TTC549 (cell line): ENCODE measurements around the gene UNC13B.
A peak's percentile ranks its signal among the peaks of the same experiment; 100 is the strongest.
"Not testable (repeated sequence)": the region's sequence is repeated elsewhere in the genome, so short reads cannot be mapped to it uniquely, and the experiment has no call there.

ENCODE experiments used
- FAIRE-seq: peaks from 2 replicates; lab custom pipeline; 2012; peaks lifted over from hg19 to GRCh38; lab: Jason Lieb, UNC

The UNC13B gene

DNA sequence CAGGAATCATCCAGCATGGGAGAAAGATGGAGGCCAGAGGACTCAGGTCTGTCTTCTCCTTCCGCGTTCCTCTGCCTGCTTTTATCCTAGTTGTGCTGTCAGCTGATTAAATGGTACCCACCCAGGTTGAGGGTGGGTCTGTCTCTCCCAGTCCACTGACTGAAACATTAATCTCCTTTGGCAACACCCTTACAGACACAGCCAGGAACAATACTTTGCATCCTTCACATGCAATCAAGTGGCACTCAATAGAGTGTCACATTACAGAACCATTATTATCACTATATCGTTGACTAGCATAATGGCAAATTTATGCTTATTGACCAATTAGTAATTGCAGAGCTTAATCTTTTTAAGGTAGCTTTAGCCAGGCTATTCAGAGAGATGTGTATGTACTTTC is 64.8 kb downstream of the UNC13B start:
- FAIRE-seq: no peak

DNA sequence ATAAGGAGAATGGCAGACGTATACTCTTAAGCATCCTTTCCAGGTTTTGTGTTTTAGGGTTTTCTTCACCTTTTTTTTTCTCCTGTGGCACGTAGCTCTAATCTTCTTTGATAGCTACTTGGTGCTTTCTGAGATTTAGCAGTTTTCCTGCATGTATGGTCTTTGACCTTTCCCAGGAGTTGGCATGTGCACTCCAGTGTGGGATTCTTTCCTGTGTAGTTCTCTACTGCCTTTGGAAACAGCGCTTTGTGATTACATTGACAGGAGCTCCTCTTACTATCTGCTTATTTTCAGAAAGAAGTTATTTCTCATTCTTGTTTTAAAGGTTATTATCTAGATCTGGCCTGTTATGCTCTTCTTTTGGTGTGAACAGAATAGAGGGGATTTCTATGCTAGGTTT is 65.5 kb downstream of the UNC13B start:
- FAIRE-seq: no peak

DNA sequence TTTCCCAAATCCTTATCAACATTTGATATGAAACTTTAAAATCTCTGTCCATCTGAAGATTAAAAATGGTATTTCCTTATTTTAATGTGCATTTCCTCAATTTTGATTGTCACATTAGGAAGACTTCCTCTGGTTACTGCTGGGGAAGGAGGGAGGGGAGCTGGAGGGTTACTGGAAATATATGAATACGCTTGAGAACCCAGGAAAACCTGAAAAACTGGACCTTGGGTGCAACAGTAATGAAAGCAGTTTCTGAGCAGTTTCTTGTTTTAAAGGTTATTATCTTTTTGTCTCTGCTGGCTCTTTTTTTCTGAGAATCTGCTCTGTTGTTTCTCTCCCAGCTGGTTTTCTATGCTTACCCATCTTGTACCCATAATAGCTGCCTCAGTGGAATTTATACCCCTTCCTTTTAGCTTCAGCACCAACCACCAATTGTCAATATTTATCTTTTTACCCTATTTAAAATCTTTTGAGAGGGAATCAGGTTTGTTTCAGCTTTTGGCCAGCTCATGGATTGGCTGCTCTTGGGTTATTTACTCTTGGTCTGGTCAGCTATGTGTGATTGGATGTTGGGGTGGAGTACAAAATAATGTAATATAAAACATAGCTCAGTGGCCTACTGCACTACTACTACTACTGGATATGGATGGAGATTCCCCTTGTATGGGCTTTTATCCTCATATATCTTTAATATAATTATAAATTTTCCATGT is 67.4 kb downstream of the UNC13B start:
- FAIRE-seq: no peak

DNA sequence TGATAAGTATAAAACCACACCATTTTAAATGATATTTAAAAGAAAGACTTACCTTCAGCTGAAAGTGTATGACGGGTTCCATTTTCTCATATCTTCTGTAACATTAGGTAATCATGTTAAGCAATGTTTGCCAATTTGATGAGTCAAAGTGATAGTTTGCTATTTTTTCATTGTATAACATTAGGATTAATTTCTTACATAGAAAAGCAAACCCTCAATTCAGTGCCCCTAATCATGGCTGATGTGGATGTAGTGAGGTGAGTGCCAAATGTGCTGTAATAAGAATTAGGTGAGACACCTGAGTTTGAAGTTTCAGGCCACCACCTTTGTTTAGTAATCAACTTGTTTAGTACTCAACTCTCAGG is 68.0 kb downstream of the UNC13B start:
- FAIRE-seq: no peak

DNA sequence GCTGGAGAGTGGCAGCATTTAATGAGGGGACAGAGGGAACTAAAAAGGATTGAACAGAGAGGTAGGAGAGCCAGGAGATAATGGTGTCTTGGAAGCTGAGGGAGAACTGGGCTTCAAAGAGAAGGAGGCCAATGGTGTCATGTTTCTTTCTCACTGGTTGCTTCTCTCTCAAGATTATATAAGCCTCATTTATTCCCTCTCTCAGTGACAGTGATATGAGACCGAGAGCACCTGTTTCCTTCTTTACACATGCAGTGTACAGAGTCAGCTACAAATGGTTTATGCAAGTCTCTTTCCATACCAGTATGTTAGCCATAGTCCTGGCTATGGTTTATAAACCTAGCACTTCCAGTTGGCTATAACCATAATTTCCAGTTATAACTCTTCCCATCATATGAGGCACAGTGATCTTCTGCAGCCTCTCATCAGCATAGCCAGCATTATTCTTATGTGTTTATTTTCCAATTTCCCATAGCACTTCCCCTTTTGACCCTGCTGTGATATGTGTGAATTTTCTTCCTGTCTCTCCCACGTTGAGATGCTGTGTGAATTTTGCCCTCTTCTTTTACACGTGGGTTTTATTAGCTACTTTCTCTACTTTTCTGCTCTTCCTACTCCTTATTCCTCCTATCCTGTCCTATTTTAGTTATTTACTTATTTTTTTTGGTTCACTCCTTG is 71.2 kb downstream of the UNC13B start:
- no peak for FAIRE-seq

DNA sequence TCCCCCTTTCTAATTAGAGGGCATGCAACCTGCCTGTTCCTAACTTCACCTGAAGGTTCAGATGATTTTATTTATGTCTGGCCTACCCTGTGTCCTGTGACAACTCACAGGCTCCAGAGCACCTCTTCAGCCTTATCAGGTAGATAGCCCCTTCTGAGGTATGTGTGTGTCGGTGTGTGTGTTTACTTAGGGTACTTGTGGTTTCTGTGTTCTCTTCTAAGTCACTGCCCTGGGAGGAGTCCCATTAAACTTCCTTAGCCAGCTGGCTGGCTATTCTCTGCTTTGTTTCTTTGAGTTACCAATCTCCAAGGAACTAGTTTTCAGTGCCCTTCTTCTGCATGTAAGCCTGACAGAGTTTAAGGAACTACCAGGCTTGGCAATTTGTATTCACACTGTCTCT is 74.9 kb downstream of the UNC13B start:
- FAIRE-seq: no peak

DNA sequence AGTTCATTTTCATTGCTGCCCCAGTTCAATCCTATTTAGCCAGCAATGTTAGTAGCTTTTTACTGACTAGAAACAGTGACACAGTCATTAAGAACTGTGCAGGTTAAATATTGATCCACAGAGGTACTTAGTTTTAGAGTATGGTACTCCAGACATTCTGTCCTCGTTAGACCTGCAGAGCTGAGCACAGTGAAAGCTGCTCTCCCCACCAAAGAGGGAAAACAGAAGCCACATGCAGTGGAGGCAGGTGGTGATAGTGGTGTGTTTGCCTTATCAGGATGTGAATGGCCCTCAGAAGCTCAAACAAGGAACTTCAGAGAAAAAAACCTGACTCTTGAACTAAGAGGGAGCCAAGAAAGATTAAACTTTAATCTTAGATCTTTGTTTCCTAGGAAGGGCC is 75.5 kb downstream of the UNC13B start:
- no peak for FAIRE-seq

DNA sequence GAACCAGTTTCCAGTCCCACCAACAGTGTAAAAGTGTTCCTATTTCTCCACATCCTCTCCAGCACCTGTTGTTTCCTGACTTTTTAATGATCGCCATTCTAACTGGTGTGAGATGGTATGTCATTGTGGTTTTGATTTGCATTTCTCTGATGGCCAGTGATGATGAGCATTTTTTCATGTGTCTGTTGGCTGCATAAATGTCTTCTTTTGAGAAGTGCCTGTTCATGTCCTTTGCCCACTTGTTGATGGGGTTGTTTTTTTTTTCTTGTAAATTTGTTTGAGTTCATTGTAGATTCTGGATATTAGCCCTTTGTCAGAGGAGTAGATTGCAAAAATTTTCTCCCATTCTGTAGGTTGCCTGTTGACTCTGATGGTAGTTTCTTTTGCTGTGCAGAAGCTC is 84.1 kb downstream of the UNC13B start:
- not testable (repeated sequence) for FAIRE-seq

DNA sequence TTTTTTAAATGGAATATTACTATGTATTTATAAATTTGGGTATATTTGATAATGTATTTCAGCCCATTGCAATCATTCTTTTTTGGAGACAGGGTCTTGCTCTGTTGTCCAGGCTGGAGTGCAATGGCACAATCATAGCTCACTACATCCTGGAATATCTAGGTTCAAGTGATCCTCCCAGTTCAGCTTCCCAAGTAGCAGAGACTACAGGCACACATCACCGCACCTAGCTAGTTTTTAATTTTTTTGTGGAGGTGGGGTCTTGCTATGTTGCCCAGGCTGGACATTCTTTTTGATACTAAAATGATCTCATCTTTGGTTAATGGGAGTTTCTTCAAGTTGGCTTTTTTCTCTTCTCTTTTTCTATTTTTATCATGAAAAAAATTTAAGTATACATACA is 91.3 kb downstream of the UNC13B start:
- FAIRE-seq: no peak

DNA sequence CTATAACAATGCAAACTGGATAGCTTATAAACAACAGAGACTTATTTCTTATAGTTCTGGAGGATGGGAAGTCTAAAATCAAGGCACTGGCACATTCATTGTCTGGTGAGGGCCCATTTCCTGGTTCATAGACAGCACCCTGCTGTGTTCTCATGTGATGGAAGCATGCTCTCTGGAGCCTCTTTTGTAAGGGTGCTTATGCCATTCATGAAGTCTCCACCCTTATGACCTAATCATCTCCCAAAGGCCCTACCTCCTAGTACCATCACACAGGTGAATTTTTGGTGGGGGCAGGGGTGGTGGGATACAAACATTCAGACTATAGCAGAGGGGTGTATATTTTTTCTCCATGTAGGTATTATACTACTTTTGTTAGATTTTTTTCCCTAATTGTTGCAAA is 92.4 kb downstream of the UNC13B start:
- FAIRE-seq: no peak

DNA sequence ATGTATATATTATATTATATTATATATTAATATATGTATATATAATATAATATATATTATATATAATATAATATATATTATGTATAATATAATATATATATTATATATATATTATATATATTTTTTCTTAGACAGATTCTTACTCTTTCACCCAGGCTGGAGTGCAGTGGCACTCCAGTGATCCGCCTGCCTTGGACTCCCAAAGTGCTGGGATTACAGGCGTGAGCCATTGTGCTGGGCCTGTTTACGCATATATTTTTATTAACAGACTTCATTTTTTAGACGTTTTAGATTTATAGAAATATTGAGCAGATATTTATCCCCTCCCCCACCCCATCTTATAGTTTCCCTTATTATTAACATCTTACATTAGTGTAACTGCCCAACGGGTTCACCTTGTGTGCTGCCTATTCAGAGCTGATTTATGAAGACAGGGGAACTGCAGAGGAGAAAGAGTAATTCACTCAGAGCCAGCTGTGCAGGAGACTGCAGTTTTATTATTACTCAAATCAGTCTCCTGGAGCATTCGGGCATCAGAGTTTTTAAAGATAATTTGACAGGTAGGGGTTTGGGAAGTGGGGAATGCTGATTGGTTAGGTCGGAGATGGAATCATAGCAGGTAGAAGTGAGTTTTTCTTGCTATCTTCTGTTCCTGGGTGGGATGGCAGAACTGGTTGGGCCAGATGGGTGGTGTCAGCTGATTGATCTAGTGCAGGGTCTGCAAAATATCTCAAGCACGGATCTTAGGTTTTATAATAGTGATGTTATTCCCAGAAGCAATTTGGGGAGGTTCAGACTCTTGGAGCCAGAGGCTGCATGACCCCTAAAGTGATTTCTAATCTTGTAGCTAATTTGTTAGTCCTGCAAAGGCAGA is 93.4 kb downstream of the UNC13B start:
- FAIRE-seq: no peak

DNA sequence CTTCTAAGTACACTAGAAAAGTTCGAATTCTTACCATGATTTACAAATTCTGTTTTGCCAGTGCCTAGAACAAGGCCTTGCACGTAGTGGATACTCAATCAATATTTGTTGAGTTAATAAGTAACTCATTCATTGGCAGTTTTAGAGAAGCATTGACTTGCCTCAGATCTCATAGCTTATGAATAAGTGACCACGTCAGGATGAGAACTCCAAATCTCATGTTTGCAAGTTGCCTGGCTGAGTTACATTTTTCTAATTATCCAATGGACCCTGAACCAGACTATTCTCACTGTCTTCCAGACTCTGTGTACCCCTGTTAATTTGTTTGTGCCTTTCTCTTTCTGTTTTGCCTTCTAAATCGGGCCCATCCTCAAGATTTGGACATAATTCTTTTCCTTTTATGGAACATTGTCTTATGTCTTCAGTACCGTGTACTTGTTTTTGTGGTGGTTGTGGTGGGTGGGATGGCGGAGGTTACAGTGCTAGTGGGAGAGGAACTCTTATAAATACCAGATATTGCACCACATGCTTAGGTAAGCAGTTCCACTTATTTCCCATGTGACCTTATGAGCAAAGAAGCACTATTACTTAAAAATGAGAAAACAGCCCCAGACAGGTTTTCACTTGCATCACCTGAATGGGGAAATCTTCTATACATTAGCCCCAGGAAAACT is 96.3 kb downstream of the UNC13B start:
- no peak for FAIRE-seq

DNA sequence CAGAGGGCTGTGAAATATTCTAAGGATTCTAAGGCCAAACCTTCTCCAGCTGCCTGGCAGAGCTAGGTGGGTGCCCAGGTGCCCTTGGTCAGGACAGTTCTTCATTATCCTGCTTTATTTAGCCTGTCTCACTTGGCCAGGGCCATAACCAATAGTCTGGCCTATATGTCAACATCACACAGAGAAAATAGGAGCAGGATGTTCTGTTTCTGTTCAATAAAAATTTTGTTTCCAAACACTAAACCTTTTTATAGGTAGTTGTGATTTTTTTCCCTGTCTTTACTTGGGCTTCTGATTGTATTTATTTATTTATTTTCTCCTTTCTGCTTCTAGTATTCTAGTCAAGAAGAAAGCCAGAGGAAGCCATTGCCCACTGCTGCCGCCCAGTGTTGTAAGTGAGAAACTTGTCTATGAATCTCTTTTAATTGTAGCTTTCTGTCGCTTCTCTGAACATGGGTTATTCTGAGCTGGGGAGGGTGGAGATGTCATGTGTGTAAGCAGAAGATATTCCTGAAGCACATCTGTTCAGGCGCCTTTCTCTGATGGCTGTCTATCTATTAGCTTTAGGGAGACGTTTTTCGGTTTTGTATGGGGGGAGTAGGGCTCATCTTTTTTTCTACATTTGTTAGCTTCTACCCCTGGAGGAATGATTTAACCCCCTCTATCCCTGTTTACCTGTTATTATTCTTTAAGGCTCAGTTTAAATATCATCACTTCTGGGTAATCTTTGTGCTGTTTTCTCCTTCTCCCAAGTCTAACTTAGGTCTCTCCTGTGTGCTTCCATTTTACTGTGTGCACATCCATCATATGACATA is 97.1 kb downstream of the UNC13B start:
- peak; percentile 88 for FAIRE-seq

DNA sequence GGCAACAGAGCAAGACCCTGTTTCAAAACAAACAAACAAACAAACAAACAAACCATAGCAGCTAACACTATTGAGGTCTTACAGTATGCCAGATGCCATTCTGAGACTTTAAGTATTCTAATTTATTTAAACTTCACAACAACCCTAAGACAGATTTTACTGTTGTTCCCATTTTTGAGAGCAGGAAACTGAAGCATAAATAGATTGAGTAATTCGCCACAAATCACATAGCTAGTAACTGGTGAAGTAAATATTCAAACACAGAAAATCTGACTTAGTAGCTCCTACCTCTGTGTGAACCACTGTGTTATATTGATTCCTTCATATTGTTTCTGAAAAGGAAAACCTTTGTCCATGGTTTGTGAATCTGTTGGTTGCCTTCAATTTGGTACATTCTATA is 98.4 kb downstream of the UNC13B start:
- FAIRE-seq: no peak

DNA sequence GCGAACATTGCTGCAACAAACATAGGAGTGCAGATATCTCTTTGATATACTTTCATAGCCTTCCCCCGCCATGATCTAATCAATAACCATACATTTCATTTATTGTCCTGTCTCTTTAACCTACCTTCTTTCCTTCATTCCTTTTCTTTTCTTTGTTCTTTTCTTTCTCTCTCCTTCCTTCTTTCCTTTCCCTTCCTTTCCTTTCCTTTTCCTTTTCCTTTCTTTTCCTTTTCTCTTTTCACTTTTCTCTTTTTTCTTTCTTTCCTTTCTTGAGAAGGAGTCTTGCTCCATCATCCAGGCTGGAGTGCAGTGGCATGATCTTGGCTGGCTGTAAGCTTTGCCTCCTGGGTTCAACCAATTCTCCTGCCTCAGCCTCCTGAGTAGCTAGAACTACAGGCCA is 100.3 kb downstream of the UNC13B start:
- FAIRE-seq: no peak

DNA sequence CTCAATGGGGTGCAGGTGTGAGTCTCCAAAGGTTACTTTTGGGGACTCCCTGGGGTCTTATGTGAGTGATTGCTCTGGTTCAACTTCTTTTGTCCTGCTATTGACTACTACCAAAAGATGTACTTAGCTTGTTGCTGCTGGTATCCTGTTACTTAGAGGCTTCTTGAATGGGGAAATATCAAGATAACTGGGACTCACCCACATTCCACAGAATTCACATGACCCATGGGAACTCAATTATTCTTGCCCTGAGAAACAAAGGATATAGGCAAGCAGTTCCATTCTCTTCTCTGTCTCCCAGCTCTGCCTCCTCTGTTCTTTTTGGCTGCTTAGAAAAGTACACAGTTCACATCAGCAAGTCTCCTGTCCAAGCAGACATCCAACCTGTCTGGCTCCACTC is 105.9 kb downstream of the UNC13B start:
- no peak for FAIRE-seq

DNA sequence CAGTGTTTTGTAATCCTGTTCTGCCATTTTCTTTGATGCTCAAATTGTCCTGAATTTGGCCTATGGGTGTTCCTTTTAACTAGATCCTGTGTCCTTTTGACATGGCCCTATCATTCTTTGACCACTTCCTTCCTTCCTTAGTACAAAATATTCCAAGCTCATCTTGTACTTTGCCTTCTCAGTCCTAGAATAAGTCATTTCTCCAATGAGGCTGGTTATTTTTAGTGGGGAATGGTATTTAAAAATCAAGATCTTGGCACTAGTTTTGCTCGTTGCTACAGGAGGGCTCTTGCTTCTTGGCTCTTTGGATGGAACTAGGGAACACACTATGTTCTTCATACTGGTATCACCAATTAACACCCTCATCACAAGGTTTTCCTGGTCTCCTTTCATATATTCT is 108.1 kb downstream of the UNC13B start:
- FAIRE-seq: no peak

DNA sequence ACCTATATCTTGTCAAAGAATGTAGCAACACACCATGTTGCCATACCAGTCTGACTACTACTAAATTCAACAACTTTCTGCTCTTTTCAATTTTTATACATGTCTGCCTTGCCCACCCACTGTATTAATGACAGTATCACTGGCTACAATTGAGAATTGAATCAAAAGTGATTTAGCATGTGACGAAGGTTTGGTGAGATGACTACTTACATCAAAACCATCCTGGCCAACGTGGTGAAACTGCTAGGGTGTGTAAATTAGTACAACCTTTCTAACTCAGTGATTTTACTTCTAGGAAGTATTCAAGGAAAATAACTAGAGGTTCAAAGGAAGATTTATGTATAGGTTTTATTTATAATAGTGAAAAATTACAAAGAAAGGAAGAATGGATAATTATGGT is 109.8 kb downstream of the UNC13B start:
- no peak for FAIRE-seq

DNA sequence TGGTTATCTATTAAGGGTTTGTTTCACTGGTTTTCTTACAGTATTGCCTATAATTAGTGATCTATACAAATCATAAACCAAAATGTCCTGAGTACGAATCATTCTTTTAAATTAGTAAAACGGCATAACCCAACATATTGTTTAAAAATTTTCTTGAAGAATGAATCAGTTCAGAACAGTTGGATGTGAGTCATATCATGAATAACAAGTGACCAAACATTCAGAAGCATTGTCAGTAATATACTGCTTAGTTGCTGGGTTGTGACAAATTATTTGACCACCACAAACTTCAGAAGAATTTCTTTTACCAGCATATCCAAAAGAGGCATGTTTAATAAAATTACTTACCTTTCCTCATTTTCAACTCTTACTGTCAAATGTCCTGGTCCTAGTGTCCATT is 111.2 kb downstream of the UNC13B start:
- FAIRE-seq: no peak

DNA sequence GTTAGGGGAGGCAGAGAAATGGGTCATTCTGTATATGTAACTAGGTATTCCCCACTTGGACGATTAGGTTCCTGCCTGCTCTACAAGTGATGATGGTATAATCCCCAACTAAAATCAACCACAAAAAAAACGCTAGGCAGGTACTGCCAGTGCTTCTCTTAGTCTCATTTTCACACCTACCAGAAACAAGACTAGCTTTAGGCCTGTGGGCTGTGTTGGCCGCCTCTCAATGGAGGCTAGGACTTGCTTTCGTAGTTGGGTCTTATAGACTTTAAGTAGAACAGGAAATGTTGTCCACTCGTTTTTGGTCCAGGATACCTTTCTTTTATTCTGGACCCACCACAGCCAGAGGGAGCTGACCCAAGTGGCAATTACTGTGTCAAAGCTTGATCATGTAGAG is 111.8 kb downstream of the UNC13B start:
- FAIRE-seq: no peak

DNA sequence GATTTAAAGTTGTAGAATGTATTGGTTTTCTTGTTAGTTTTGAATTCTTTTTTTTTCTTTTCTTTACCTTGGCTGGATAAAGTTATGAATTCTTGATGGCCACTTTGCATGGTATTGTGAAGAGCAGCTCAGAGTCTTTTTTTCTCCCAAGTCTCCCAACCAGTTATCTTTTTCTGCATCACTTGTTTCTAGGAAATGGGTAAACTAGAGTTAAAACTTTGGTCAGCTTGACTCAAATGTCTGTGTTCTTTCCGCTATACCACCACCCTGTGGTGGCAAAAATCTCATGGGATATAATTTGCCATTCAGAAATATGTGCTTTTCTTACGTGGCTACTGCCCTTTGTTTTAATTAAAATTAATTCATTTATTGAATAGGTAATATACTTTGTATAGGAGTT is 113.2 kb downstream of the UNC13B start:
- FAIRE-seq: no peak

DNA sequence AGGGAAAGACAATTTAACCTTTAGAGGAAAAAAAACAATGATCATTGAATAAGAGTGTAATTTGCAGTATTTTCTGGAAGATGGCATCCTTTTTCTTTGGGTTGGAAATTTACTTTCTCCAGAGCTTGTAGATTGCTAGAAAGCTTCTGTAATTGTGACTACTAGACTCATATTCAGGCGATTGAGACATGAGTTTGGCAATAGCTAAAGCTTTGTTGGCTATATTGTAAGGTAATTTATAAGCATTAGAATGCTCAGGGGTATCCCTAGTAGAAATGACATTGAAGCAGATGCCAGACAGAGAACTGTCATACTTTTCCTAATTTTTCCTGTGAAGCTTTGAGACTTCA is 115.3 kb downstream of the UNC13B start:
- FAIRE-seq: no peak
